ENCODE measurements around the gene ARHGEF17.

DNA sequence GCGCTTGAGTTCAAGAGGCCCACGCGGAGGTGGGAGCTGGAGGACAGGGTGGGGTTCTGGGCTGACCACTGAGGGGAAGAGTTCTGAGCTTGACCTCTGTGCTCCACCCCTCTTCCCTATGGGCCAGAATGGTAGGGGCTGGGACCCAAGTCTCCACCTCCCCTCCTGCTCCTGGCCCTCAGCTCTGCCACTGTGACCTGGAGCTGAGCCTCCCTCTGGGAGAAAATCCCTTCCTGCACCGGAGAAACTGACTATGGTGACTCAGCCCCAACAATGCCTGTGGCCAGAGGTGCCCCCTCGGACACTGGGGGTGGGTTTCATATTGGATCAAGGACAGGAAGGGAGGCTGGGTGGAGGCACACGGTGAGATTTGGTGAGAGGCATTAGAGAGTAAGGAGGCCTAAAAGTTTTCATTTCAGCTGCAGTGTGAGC lies 91.1 kb downstream of the ARHGEF17 start:
- no peak for TF ChIP-seq POLR2AphosphoS5 (IDR thresholded peaks at IDR 0.05)
- TF ChIP-seq, protein P1, sequence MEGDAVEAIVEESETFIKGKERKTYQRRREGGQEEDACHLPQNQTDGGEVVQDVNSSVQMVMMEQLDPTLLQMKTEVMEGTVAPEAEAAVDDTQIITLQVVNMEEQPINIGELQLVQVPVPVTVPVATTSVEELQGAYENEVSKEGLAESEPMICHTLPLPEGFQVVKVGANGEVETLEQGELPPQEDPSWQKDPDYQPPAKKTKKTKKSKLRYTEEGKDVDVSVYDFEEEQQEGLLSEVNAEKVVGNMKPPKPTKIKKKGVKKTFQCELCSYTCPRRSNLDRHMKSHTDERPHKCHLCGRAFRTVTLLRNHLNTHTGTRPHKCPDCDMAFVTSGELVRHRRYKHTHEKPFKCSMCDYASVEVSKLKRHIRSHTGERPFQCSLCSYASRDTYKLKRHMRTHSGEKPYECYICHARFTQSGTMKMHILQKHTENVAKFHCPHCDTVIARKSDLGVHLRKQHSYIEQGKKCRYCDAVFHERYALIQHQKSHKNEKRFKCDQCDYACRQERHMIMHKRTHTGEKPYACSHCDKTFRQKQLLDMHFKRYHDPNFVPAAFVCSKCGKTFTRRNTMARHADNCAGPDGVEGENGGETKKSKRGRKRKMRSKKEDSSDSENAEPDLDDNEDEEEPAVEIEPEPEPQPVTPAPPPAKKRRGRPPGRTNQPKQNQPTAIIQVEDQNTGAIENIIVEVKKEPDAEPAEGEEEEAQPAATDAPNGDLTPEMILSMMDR (IDR thresholded peaks at IDR 0.05) = no peak
- no peak for TF ChIP-seq POLR2A (IDR thresholded peaks at IDR 0.05)

Data from transverse colon (tissue), 4 donors.